Liver (tissue), 3 donors: ENCODE measurements around the gene LTN1.

Source experiments
- FOXA1 ChIP-seq: IDR thresholded peaks from 2 replicates; pipeline ENCODE4 v1.6.1; 2016; ENCODE audit warnings: antibody characterized with exemption
- FOXA2 ChIP-seq: IDR thresholded peaks from 2 replicates; pipeline ENCODE4 v1.6.1; 2016; ENCODE audit warnings: antibody characterized with exemption
- GABPA ChIP-seq, 2 donors: IDR thresholded peaks in 1 of 2; conservative IDR thresholded peaks in 1 of 2; 2 replicates each; pipeline ENCODE4 v1.6.1; 2016; ENCODE audit warnings: antibody characterized with exemption in 2 of 2, mild to moderate bottlenecking in 1 of 2, moderate library complexity in 1 of 2
- RAD21 ChIP-seq, 2 donors: IDR thresholded peaks; 2 replicates each; pipeline ENCODE4 v1.6.1; 2016; ENCODE audit warnings: antibody characterized with exemption in 2 of 2, mild to moderate bottlenecking in 2 of 2
- SP1 ChIP-seq: IDR thresholded peaks from 2 replicates; pipeline ENCODE4 v1.6.1; 2018; ENCODE audit warnings: antibody characterized with exemption, mild to moderate bottlenecking
- TAF1 ChIP-seq: conservative IDR thresholded peaks from 2 replicates; pipeline ENCODE4 v1.6.1; 2016; ENCODE audit warnings: antibody characterized with exemption, mild to moderate bottlenecking
- YY1 ChIP-seq: IDR thresholded peaks from 2 replicates; pipeline ENCODE4 v1.6.1; 2016; ENCODE audit warnings: antibody characterized with exemption, mild to moderate bottlenecking
- TF ChIP-seq, protein P1 (sequence below): fragments of 150-350 bp; IDR thresholded peaks from 2 replicates; pipeline ENCODE4 v1.5.1; 2017; ENCODE audit warnings: improper control_type of control experiment, low read depth, low read length; ENCODE audit not compliant: missing input control
- TF ChIP-seq, protein P2 (sequence below): IDR thresholded peaks from 2 replicates; pipeline ENCODE4 v1.6.1; 2016; ENCODE audit warnings: antibody characterized with exemption
- TF ChIP-seq, protein P3 (sequence below): IDR thresholded peaks from 2 replicates; pipeline ENCODE4 v1.6.1; 2016; ENCODE audit warnings: antibody characterized with exemption, mild to moderate bottlenecking
- donor health status: healthy.
- donor health status: healthy.

DNA sequence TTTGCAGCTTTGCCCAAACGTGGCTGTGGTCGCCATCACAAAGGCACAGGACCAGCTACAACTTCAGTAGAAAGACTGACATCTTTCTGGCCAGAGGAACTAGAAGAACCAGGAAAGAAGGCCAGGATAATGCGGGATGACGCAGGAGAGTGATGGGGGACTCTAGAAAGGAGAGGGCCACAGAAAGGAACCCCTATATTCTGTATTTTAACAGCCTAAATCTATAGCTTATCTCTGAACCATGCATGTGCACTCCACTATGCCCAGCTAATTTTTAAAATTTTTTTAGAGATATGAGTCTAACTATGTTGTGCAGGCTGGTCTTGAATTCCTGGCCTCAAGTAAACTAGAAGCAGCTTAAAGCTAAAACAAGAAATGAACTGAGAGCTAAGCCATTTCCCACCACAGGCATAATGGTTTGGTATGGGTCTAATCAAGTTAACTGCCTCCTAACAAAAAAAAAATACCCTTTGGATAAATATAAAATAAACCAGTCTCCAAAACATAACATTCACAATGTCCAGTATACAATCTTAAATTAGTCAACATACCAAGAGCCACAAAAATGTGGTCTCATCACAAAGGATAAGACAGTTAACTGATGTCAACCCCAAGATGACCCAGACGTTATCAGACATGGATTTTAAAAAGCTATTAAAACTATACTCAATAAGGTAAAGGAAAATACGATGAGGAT lies 18.0 kb downstream of the LTN1 start:
- TF ChIP-seq, protein P1, sequence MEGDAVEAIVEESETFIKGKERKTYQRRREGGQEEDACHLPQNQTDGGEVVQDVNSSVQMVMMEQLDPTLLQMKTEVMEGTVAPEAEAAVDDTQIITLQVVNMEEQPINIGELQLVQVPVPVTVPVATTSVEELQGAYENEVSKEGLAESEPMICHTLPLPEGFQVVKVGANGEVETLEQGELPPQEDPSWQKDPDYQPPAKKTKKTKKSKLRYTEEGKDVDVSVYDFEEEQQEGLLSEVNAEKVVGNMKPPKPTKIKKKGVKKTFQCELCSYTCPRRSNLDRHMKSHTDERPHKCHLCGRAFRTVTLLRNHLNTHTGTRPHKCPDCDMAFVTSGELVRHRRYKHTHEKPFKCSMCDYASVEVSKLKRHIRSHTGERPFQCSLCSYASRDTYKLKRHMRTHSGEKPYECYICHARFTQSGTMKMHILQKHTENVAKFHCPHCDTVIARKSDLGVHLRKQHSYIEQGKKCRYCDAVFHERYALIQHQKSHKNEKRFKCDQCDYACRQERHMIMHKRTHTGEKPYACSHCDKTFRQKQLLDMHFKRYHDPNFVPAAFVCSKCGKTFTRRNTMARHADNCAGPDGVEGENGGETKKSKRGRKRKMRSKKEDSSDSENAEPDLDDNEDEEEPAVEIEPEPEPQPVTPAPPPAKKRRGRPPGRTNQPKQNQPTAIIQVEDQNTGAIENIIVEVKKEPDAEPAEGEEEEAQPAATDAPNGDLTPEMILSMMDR = no peak
- no peak for TF ChIP-seq SP1
- TF ChIP-seq GABPA (IDR thresholded peaks at IDR 0.05 in 1 of 2, conservative IDR thresholded peaks at IDR 0.05 in 1 of 2) = no peak
- TF ChIP-seq TAF1 = no peak
- TF ChIP-seq FOXA1 = no peak
- TF ChIP-seq, protein P2, sequence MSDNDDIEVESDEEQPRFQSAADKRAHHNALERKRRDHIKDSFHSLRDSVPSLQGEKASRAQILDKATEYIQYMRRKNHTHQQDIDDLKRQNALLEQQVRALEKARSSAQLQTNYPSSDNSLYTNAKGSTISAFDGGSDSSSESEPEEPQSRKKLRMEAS = no peak
- TF ChIP-seq, protein P3, sequence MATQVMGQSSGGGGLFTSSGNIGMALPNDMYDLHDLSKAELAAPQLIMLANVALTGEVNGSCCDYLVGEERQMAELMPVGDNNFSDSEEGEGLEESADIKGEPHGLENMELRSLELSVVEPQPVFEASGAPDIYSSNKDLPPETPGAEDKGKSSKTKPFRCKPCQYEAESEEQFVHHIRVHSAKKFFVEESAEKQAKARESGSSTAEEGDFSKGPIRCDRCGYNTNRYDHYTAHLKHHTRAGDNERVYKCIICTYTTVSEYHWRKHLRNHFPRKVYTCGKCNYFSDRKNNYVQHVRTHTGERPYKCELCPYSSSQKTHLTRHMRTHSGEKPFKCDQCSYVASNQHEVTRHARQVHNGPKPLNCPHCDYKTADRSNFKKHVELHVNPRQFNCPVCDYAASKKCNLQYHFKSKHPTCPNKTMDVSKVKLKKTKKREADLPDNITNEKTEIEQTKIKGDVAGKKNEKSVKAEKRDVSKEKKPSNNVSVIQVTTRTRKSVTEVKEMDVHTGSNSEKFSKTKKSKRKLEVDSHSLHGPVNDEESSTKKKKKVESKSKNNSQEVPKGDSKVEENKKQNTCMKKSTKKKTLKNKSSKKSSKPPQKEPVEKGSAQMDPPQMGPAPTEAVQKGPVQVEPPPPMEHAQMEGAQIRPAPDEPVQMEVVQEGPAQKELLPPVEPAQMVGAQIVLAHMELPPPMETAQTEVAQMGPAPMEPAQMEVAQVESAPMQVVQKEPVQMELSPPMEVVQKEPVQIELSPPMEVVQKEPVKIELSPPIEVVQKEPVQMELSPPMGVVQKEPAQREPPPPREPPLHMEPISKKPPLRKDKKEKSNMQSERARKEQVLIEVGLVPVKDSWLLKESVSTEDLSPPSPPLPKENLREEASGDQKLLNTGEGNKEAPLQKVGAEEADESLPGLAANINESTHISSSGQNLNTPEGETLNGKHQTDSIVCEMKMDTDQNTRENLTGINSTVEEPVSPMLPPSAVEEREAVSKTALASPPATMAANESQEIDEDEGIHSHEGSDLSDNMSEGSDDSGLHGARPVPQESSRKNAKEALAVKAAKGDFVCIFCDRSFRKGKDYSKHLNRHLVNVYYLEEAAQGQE = no peak
- no peak for TF ChIP-seq FOXA2
- TF ChIP-seq YY1 = no peak
- no peak for TF ChIP-seq RAD21 (IDR thresholded peaks at IDR 0.05)
